HepG2 (cell line): ENCODE data around the gene LASP1. TPM values are rescaled to one million over a fixed set of nuclear protein-coding genes. Genes with fewer than 3 reads are reported as not detected.
A peak's percentile ranks its signal among the peaks of the same experiment; 100 is the strongest.

Source experiments
- ATAD3A ChIP-seq: sonication (generic); formaldehyde crosslinking; IDR thresholded peaks from 2 replicates; pipeline ENCODE4 v1.4.0; 2020; ENCODE audit warnings: missing genetic modification reagents
- ETV6 ChIP-seq: sonication (generic); formaldehyde crosslinking; conservative IDR thresholded peaks from 2 replicates; pipeline ENCODE4 v1.4.0; 2020; ENCODE audit warnings: missing genetic modification reagents
- FOXK2 ChIP-seq: fragments of 450-650 bp; IDR thresholded peaks from 2 replicates; pipeline ENCODE4 v1.6.1; 2016
- PBX3 ChIP-seq: sonication (generic); formaldehyde crosslinking; IDR thresholded peaks from 2 replicates; pipeline ENCODE4 v1.8.1; 2023; ENCODE audit warnings: missing genetic modification reagents, inconsistent platforms, borderline replicate concordance
- POLR2A ChIP-seq, 2 experiments: IDR thresholded peaks; 2 replicates each; pipeline ENCODE4 v1.6.1; 2011; ENCODE audit warnings: low read depth in 2 of 2, low read length in 2 of 2, mild to moderate bottlenecking in 1 of 2, moderate library complexity in 1 of 2; ENCODE audit not compliant: insufficient read depth in 1 of 2
- SALL2 ChIP-seq: sonication (generic); formaldehyde crosslinking; IDR thresholded peaks from 2 replicates; pipeline ENCODE4 v1.8.1; 2023; ENCODE audit warnings: mild to moderate bottlenecking, missing genetic modification reagents, inconsistent platforms
- TBX3 ChIP-seq: fragments of 450-650 bp; IDR thresholded peaks from 2 replicates; pipeline ENCODE4 v1.6.1; 2017; ENCODE audit warnings: antibody characterized with exemption, mild to moderate bottlenecking, inconsistent platforms, borderline replicate concordance
- TSC22D2 ChIP-seq: sonication (generic); formaldehyde crosslinking; IDR thresholded peaks from 2 replicates; pipeline ENCODE4 v1.5.1; 2020; ENCODE audit warnings: missing genetic modification reagents, mild to moderate bottlenecking, borderline replicate concordance
- ZBTB1 ChIP-seq: sonication (generic); formaldehyde crosslinking; IDR thresholded peaks from 2 replicates; pipeline ENCODE4 v1.4.0; 2020; ENCODE audit warnings: missing genetic modification reagents, borderline replicate concordance
- ZC3H13 ChIP-seq: sonication (generic); formaldehyde crosslinking; IDR thresholded peaks from 2 replicates; pipeline ENCODE4 v1.8.1; 2023; ENCODE audit warnings: mild to moderate bottlenecking, missing genetic modification reagents, moderate library complexity
- ZMYM4 ChIP-seq: sonication (generic); formaldehyde crosslinking; IDR thresholded peaks from 2 replicates; pipeline ENCODE4 v1.8.1; 2023; ENCODE audit warnings: mild to moderate bottlenecking, missing genetic modification reagents
- ZNF331 ChIP-seq: sonication (generic); formaldehyde crosslinking; IDR thresholded peaks from 2 replicates; pipeline ENCODE4 v1.4.0; 2020; ENCODE audit warnings: missing genetic modification reagents
- ZNF646 ChIP-seq: sonication (generic); formaldehyde crosslinking; IDR thresholded peaks from 2 replicates; pipeline ENCODE4 v1.9.0; 2021; ENCODE audit warnings: mild to moderate bottlenecking, missing genetic modification reagents
- ZSCAN20 ChIP-seq: sonication (generic); formaldehyde crosslinking; IDR thresholded peaks from 2 replicates; pipeline ENCODE4 v1.4.0; 2020; ENCODE audit warnings: missing genetic modification reagents, mild to moderate bottlenecking, borderline replicate concordance
- polyA plus RNA-seq, 8 experiments: library from polyadenylated mRNA; depleted of rRNA in 3 of 8; stranded (reverse) in 7 of 8; unstranded in 1 of 8; fragments of >200 nt; fragmentation: Illumina TruSeq in 4 of 8; extraction: Trizol in 4 of 8; gene quantifications; 2 replicates each; pipeline versions ENCODE4 v1.2.1 to v1.2.3, GENCODE V29; 2011 to 2016; ENCODE audit warnings: low read depth in 4 of 8, missing spikeins in 1 of 8, mixed read lengths in 1 of 8; ENCODE audit not compliant: insufficient read depth in 1 of 8
- total RNA-seq, 5 experiments: library from RNA; depleted of rRNA; stranded (reverse); fragments of >200 nt; fragmentation: Illumina TruSeq; extraction: Trizol; gene quantifications; 2 replicates each; pipeline ENCODE4 v1.2.3, GENCODE V29; 2016; ENCODE audit warnings: low read depth in 1 of 5
- TF ChIP-seq, protein P1 (sequence below): IDR thresholded peaks from 2 replicates; pipeline ENCODE4 v1.6.1; 2012; ENCODE audit warnings: low read depth, low read length, improper control_type of control experiment

LASP1 gene
- total and polyA plus RNA-seq, 2 of the 13 experiments (the other 11 are each of a cell fraction or from before 2014, with no cell fraction given): 70.1 to 97.0 TPM

DNA sequence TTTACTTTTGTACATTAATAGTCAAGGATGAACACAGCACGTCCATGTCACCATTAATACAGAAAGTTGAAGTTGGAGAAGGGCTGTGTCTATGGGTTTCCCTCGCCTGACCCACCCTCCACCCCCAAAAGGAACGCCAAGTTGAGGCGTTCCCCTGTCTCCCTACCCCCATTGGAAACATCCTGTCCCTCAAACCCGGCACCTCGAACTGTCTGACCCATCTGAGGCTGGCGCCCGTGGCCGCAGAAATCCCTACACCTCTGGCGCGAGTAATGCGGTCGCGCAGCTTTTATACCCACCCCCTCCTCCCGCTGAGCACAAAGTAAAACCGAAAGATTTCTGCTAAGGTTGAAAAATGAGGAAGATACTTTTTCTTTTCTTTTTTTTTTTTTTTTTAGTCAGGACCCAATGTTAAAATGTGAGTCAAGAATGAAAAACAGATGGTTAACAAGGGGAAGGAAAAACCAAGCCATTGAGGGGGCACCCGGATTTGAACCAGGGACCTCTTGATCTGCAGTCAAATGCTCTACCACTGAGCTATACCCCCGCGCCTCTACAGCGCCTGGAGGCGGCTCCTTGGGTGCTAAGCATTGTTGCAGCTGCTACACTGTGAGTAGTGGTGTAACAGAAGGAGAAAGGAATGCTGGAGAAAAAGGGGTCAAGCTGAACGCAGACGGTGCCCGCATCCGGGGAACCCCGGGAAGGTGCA, 887 bp upstream of the LASP1 start (continued):
- TF ChIP-seq ZNF646 (CRISPR knock-in tag) (peak; percentile 56; the same call in 1 of the 2 replicates), PBX3 (no peak), SALL2 (CRISPR knock-in tag) (peak; percentile 36; the same call in 1 of the 2 replicates), ZSCAN20 (CRISPR knock-in tag) (no peak), ATAD3A (no peak), ETV6 (CRISPR knock-in tag) (no peak), ZBTB1 (no peak), FOXK2 (no peak), POLR2A (IDR thresholded peaks at IDR 0.05; ENCODE audit: insufficient read depth in 1 of 2, low read depth in 2 of 2, low read length in 2 of 2) (peak; percentile 18 to 47; a peak in 2 of 4 replicates), TBX3 (peak; percentile 30; the same call in 1 of the 2 replicates), ZC3H13 (0 out of 2 replicates have a peak, but pooled peaks have one; percentile 47), ZMYM4 (CRISPR knock-in tag) (peak; percentile 18; the same call in 1 of the 2 replicates), TSC22D2 (CRISPR knock-in tag) (peak; percentile 82; the same call in 1 of the 2 replicates), ZNF331 (peak; percentile 68)
- TF ChIP-seq, protein P1, sequence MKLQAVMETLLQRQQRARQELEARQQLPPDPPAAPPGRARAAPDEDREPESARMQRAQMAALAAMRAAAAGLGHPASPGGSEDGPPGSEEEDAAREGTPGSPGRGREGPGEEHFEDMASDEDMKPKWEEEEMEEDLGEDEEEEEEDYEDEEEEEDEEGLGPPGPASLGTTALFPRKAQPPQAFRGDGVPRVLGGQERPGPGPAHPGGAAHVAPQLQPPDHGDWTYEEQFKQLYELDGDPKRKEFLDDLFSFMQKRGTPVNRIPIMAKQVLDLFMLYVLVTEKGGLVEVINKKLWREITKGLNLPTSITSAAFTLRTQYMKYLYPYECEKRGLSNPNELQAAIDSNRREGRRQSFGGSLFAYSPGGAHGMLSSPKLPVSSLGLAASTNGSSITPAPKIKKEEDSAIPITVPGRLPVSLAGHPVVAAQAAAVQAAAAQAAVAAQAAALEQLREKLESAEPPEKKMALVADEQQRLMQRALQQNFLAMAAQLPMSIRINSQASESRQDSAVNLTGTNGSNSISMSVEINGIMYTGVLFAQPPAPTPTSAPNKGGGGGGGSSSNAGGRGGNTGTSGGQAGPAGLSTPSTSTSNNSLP: no peak
